ENCODE results near the gene ZNF267.

- TF ChIP-seq CTCF (IDR thresholded peaks at IDR 0.05): no peak
- TF ChIP-seq POLR2A (IDR thresholded peaks at IDR 0.05): no peak
Observed at GRCh38 chr16:31916056-31916488, 42.5 kb downstream of the ZNF267 start.
